Stimulated activated CD4-positive, alpha-beta T cell treated with anti-CD3 and anti-CD28 coated beads, Interleukin-2, amount 100 ng/mL, for 4 hours (primary cell): ENCODE measurements around the gene FUCA1.
"Not testable (repeated sequence)": the region's sequence is repeated elsewhere in the genome, so short reads cannot be mapped to it uniquely, and the experiment has no call there.

Source experiments
- DNase-seq: peaks from one replicate; pipeline ENCODE4 v3.0.0-alpha.2; 2020; ENCODE audit warnings: low read depth

FUCA1 gene

GRCh38 chr1:23837908-23838307 lies 30.2 kb downstream of the FUCA1 start:
- DNase-seq, result no peak

GRCh38 chr1:23836037-23836436 lies 32.1 kb downstream of the FUCA1 start:
- DNase-seq, result no peak

DNA sequence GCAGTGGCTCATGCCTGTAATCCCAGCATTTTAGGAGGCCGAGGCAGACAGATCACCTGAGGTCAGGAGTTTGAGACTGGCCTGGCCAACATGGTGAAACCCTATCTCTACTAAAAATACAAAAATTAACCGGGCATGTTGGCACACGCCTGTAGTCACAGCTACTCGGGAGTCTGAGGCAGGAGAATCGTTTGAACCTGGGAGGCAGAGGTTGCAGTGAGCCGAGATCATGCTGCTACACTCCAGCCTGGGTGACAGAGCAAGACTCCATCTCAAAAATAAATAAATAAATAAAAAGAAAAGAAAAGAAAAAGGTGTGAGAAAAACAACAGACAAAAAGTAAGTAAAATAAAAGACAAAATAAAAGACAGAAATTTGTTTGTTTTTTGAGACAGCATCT lies 33.9 kb downstream of the FUCA1 start:
- not testable (repeated sequence) for DNase-seq

DNA sequence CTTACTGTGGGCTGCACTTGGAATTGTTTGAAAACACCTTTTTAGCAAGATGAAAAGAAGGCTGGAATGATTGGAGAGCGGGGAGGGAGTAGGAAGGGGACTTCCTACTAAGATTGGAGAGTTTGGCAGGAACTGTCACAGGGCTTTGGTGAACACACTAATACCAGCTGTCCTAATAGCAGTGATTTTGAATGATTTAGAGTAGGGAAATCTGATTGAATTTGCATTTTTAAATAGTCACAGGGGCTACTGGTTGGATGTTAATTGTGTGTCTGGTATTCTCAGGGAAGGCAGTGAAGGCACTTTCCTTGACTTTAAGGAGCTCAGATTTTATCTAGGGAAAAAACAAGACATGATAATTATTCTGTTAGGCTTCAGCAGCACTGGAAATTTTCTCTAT lies 40.4 kb downstream of the FUCA1 start:
- no peak for DNase-seq

DNA sequence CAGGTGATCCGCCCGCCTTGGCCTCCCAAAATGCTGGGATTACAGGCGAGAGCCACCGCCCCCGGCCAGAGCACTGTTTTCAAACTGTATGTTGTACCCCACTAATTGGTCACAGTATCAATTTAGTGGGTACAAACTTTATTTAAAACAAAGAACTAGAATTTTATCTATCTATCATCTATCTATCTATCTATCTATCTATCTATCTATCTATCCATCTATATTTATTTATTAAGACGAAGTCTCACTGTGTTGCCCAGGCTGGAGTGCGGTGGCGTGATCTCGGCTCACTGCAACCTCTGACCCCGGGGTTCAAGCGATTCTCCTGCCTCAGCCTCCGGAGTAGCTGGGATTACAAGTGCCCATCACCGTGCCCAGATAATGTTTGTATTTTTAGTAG lies 41.5 kb downstream of the FUCA1 start:
- not testable (repeated sequence) for DNase-seq

- no peak for DNase-seq
Measured at GRCh38 chr1:23825762-23826522, 42.1 kb downstream of the FUCA1 start.

DNA sequence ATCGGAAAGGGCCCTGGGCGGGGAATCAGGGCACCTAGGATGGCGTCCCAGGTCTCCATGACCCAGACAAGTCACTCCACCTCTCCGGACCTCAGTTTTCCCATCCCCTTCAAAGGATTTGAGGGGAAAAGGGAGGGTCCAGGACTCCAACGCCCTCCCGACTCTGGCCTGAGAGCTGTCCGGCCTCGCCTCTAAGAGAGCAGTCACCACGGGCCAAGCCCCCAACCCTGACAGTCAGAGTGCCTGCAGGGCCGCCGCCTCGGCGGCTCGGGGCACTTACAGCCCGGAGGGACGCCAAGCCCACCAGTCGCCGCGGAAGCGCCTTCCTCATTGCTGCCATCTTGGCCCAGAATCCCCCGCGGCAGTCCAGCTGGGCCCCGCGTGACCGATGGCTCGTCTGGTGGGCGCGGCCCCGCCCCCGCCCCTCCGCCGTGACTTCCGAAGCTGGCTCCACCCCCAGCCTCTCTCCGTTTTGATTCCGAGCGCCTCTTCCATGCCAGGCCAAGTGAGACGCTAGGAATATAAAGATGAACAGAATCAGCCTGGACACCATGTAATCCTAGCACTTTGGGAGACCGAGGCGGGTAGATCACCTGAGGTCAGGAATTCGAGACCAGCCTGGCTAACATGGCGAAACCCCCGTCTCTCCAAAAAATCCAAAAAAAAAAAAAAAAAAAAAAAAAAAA lies 42.9 kb downstream of the FUCA1 start, which contains the start of gene HMGCL:
Gene HMGCL (minus strand): TSS at position 354 of the 686 bp plus-strand sequence. CDS start 14 bp downstream, at position 340.
- DNase-seq, result peak; percentile 84

DNA sequence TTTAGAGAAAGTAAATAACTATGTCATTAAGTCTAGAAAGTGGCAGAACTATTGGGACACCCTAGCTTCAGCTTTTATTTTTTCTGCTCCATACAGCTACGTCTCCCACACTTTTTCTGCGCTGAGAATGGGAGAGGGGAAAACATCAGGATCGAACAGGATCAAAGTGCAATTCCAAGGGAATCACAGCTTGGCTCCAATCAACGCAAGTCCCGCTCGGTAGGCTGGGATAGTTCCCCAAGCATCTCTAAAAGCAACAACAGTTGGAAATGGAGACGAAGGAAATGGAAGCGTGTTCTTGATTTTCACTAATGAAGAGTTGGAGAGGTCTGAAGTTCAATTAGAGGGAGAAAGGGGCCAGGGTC lies 43.4 kb downstream of the FUCA1 start:
- no peak for DNase-seq

- DNase-seq, result no peak
Measured at GRCh38 chr1:23823767-23824166, 44.3 kb downstream of the FUCA1 start.

GRCh38 chr1:23817633-23818032 lies 50.5 kb downstream of the FUCA1 start:
- no peak for DNase-seq

GRCh38 chr1:23816906-23817305 lies 51.2 kb downstream of the FUCA1 start:
- DNase-seq, result no peak

- DNase-seq, result no peak
Measured at GRCh38 chr1:23816361-23816760, 51.7 kb downstream of the FUCA1 start.

DNA sequence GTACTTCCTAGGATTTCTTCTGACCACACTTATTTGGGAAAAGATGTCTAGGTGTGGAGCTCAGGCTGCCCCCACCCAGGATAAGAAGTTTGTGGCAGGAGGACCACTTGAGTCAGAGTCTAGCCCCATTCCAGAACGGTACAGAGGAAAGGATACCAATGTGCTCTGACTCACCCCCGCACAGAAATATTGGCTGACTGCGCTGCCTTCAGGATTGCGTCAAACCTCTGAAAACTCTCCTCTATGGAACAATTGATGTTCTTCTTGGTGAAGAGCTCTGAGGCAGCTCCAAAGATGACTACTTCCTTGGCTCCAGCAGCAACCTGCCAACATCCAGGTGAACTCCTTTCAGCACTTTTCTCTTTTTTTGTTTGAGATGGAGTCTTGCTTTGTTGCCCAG lies 54.1 kb downstream of the FUCA1 start:
- no peak for DNase-seq

DNA sequence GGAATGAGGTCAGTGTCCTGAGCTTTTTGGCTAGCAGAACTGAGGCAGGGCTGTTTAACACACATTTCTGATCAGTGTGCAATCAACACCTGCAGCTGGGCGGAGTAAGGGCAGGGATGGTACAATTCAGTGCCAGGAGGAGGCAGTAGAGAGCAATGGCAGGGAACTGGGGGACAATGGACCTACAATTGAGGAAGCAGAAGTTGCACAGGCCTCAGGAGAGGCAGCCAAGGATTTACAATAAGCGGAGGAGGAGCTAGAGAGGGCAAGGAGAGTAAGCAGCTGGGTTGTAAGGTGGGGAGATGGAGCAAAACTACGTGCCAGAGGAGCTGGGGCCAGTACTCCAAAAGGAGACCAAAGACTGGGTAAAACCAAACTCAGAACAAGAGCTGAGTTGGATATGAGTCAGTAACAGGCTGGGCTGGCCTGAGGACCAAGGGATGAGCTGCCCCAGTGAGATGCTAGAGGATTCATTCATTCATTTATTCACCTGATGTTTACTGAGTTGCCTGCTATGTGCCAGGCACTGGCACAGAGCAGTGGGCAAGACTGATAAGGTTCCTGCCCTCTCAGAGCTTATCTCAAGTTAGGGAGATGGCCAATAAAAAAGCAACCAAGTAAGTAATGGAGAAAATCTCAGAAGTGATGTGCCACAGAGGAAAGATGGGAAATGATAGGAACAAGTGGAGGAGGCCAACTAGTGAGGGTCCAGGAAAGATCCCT lies 57.1 kb downstream of the FUCA1 start:
- no peak for DNase-seq

- peak; percentile 72 for DNase-seq
Measured at GRCh38 chr1:23809751-23810171, 58.3 kb downstream of the FUCA1 start.

GRCh38 chr1:23807453-23807852 lies 60.6 kb downstream of the FUCA1 start:
- DNase-seq, result no peak

DNA sequence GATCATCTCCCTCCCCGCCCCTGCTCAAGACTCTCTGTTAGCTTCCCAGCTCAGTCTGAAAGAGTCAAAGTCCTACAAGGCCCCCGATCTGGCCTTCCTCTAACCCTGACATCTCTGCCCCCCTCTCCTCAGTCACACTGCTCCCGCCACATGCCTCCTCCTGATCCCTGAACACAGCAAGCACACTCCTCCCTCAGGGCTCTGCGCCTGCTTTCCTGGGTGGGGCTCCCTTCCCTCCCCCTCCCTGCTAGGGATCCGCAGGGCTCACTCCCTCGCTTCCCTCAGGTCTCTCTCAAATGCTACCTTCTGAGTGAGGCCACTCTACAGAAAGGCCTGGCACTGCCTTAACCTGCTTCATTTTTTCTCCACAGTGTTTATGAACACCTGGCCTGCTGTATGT lies 61.8 kb downstream of the FUCA1 start:
- DNase-seq, result no peak

- no peak for DNase-seq
Measured at GRCh38 chr1:23805025-23805424, 63.1 kb downstream of the FUCA1 start.

GRCh38 chr1:23804183-23804835 lies 63.8 kb downstream of the FUCA1 start:
- no peak for DNase-seq

DNA sequence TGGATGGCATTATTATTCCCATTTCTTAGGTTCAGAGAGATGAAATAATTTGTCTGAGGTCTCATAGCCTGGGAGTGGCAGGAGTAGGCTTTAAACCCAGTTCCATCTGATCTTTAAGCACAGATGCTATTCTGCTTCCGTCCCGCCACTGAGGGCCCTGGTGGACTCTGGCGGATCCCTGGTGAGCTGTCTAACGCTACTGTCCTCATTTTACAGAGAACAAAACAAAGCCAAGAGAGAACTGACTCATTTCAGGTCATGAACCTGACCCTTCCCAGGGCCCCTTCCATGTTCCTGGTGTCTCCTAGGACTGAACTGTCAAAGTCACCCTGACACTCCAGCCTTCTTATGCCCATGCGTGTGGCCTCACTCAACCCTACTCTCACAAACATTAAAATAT lies 64.4 kb downstream of the FUCA1 start:
- DNase-seq, result no peak

DNA sequence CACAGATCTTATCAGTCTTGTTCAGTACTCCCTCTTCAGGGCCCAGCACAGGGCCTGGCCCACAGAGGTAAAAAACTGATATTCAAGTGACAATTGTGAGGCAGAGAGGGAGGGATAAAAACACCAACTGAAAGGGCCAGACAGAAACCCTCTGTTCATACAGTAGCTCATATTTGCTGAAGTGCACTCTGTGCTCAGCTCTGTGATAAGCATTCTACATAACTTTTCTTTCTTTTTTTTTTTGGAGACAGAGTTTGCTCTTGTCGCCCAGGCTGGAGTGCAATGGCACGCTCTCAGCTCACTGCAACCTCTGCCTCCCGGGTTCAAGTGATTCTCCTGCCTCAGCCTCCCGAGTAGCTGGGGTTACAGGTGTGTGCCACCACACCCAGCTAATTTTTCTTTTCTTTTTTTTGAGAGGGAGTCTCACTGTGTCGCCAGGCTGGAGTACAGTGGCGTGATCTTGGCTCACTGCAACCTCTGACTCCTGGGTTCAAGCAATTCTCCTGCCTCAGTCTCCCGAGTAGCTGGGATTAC lies 65.2 kb downstream of the FUCA1 start:
- not testable (repeated sequence) for DNase-seq

DNA sequence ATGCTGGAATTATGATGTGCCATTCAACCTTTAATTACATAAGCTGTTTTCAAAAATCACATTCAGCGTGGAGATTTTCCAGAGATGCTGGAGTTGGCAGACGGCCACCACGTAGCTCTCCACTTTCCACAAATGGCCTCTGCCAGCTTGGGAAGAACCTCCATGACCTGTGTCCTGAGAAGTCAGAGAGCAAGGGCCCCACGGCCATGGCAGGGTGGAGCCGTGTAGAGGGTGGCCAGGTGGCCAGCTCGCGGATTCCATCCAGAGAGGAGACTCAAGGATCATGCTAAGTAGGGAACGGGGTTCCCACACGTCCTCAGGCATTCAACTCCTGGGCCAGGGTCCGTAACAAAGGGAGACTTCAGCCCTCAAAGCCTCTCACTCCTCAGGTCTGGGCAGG lies 66.2 kb downstream of the FUCA1 start:
- DNase-seq, result no peak
